Measurements from ENCODE around the gene SOCS4.
"Not testable (repeated sequence)": the region's sequence is repeated elsewhere in the genome, so short reads cannot be mapped to it uniquely, and the experiment has no call there.

SOCS4 gene

GRCh38 chr14:55052269-55052930 lies 25.4 kb downstream of the SOCS4 start:
- DNase-seq: peak; percentile 23

- no peak for DNase-seq
These were observed 26.0 kb downstream of the SOCS4 start for GRCh38 chr14:55053018-55053417.

- no peak for DNase-seq
These were observed 26.5 kb downstream of the SOCS4 start for GRCh38 chr14:55053500-55053899.

GRCh38 chr14:55054098-55054497 lies 27.1 kb downstream of the SOCS4 start:
- no peak for DNase-seq

- no peak for DNase-seq
These were observed 30.9 kb downstream of the SOCS4 start for GRCh38 chr14:55057919-55058318.

GRCh38 chr14:55059333-55059732 lies 32.3 kb downstream of the SOCS4 start:
- no peak for DNase-seq

GRCh38 chr14:55062517-55063351 lies 35.7 kb downstream of the SOCS4 start:
- no peak for DNase-seq

GRCh38 chr14:55064896-55065295 lies 37.9 kb downstream of the SOCS4 start:
- peak; percentile 8 for DNase-seq

GRCh38 chr14:55065411-55065810 lies 38.4 kb downstream of the SOCS4 start:
- no peak for DNase-seq

GRCh38 chr14:55066223-55066622 lies 39.2 kb downstream of the SOCS4 start:
- DNase-seq: no peak

- peak; percentile 35 for DNase-seq
These were observed 44.0 kb downstream of the SOCS4 start for GRCh38 chr14:55070981-55071411.

- DNase-seq: peak; percentile 61
These were observed 45.0 kb downstream of the SOCS4 start for GRCh38 chr14:55071870-55072640.

- DNase-seq: peak; percentile 50
These were observed 46.8 kb downstream of the SOCS4 start for GRCh38 chr14:55073856-55074255.

GRCh38 chr14:55074662-55075061 lies 47.6 kb downstream of the SOCS4 start:
- no peak for DNase-seq

GRCh38 chr14:55075628-55076175 lies 48.7 kb downstream of the SOCS4 start:
- DNase-seq: peak; percentile 52

GRCh38 chr14:55077170-55078151 lies 50.4 kb downstream of the SOCS4 start:
- DNase-seq: peak; percentile 40

- not testable (repeated sequence) for DNase-seq
These were observed 52.9 kb downstream of the SOCS4 start for GRCh38 chr14:55079961-55080360.

GRCh38 chr14:55084401-55085059 lies 57.5 kb downstream of the SOCS4 start:
- no peak for DNase-seq

- no peak for DNase-seq
These were observed 58.1 kb downstream of the SOCS4 start for GRCh38 chr14:55085060-55085660.

- no peak for DNase-seq
These were observed 59.9 kb downstream of the SOCS4 start for GRCh38 chr14:55086938-55087337.

- DNase-seq: no peak
These were observed 61.3 kb downstream of the SOCS4 start for GRCh38 chr14:55088356-55088755.
